ENCODE results near the gene BLOC1S1.

GRCh38 chr12:55739025-55739378 is 23.2 kb downstream of the BLOC1S1 start:
- TF ChIP-seq CTCF (optimal IDR thresholded peaks at IDR 0.05 in 1 of 3, IDR thresholded peaks at IDR 0.05 in 1 of 3, conservative IDR thresholded peaks at IDR 0.05 in 1 of 3; ENCODE audit: extremely low read depth in 1 of 3, insufficient read depth in 2 of 3, low read length in 3 of 3) (no peak), EZH2 (IDR thresholded peaks at IDR 0.05; ENCODE audit: low read length) (no peak)

All from keratinocyte (primary cell).